Neuron (in vitro differentiated cells): ENCODE results near the gene PERM1.

Experiments used
- H2AFZ ChIP-seq: one replicate; pipeline ENCODE4 v1.6.1; 2013; ENCODE audit warnings: low read depth, mild to moderate bottlenecking, inconsistent platforms, low read length, moderate library complexity
- H3K27me3 ChIP-seq: one replicate; pipeline ENCODE4 v1.6.1; 2013; ENCODE audit warnings: low read length; ENCODE audit not compliant: insufficient read depth
- H3K36me3 ChIP-seq: one replicate; pipeline ENCODE4 v1.6.1; 2013; ENCODE audit warnings: low read length; ENCODE audit not compliant: insufficient read depth
- H3K4me1 ChIP-seq: one replicate; pipeline ENCODE4 v1.6.1; 2013; ENCODE audit warnings: low read length; ENCODE audit not compliant: insufficient read depth
- H3K4me3 ChIP-seq: 2 replicates; pipeline ENCODE4 v1.5.1; 2013; ENCODE audit warnings: mild to moderate bottlenecking, low read length, moderate library complexity
- H3K9me3 ChIP-seq: one replicate; pipeline ENCODE4 v1.6.1; 2013; ENCODE audit warnings: low read length

PERM1 gene

GRCh38 chr1:966135-966703 is 15.7 kb downstream of the PERM1 start, which contains the start of gene PLEKHN1:
PLEKHN1 (plus strand) TSS chr1:966482; CDS start chr1:966532, 50 bp downstream.
- Histone ChIP-seq H3K4me1 (peaks cover 10% of the 10 kb centered on the region), H3K9me3 (no peaks in the 10 kb centered on the region), H3K27me3 (peaks cover 55% of the 10 kb centered on the region), H3K4me3 (peak within 1 kb of the TSS; percentile 44), H2AFZ (peak within 1 kb of the TSS; percentile 75), H3K36me3 (peaks cover 12% of the 10 kb centered on the region)

DNA sequence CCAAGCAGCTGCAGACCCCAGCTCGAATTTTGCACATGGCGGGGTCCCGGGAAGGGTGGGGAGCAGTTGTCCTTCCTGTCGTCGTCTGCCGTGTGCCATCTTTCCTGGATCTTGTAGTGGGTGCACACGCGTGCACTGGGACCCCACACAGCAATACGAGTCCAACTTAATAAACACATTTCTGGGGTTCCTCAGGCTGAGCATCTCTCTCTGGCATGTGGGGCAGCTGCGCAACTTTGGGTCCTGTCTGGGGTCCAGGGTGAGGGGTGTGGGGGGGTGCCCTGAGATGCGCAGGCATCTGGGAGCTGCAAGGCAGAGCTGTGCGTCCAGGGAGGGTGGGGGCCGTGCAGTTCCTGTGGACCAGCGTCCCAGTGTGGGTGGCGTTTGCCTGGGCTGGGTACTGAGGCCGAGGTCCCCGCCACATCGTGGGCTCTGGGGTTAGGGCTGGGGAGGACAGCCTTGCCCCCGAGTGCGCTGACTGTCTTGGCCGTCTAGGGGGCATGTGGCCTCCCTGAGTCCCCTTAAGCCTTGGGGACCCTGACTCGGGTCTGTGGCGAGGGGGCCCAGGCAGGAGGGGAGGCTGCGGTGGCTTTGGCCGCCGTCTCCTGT is 16.3 kb downstream of the PERM1 start:
- Histone ChIP-seq H2AFZ (no peak overlapping the region), H3K4me1 (peaks cover 11% of the 10 kb centered on the region), H3K4me3 (no peak overlapping the region), H3K36me3 (peaks cover 12% of the 10 kb centered on the region), H3K27me3 (peaks cover 50% of the 10 kb centered on the region), H3K9me3 (no peaks in the 10 kb centered on the region)

GRCh38 chr1:964691-965525 is 17.0 kb downstream of the PERM1 start:
- H3K4me1 ChIP-seq: peaks cover 11% of the 10 kb centered on the region
- H3K4me3 ChIP-seq: no peak overlapping the region
- H3K36me3 ChIP-seq: peaks cover 12% of the 10 kb centered on the region
- no peaks in the 10 kb centered on the region for H3K9me3 ChIP-seq
- peaks cover 43% of the 10 kb centered on the region for H3K27me3 ChIP-seq
- H2AFZ ChIP-seq: no peak overlapping the region

- peaks cover 33% of the 10 kb centered on the region for H3K27me3 ChIP-seq
- H3K4me1 ChIP-seq: peaks cover 13% of the 10 kb centered on the region
- no peaks in the 10 kb centered on the region for H3K9me3 ChIP-seq
- no peak overlapping the region for H3K4me3 ChIP-seq
- H3K36me3 ChIP-seq: peaks cover 12% of the 10 kb centered on the region
- H2AFZ ChIP-seq: no peak overlapping the region
Measured at GRCh38 chr1:963746-964525, 18.0 kb downstream of the PERM1 start.

DNA sequence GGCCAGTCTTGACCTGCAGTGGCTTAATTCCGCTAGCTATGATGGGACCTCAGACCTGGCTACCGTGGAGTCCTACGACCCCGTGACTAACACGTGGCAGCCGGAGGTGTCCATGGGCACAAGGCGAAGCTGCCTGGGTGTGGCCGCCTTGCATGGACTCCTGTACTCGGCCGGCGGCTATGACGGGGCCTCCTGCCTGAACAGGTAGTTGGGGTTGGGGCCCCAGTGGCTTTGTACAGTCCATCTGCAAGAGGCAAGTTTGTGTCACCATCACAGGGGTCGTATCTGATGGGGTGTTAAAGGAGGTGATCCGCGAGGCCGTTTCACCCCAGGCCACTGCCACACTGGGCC is 18.6 kb downstream of the PERM1 start:
- no peaks in the 10 kb centered on the region for H3K9me3 ChIP-seq
- peaks cover 27% of the 10 kb centered on the region for H3K27me3 ChIP-seq
- no peak overlapping the region for H3K4me3 ChIP-seq
- no peak overlapping the region for H2AFZ ChIP-seq
- H3K36me3 ChIP-seq: peaks cover 12% of the 10 kb centered on the region
- peaks cover 15% of the 10 kb centered on the region for H3K4me1 ChIP-seq

- Histone ChIP-seq H3K4me3 (no peak overlapping the region), H3K9me3 (no peaks in the 10 kb centered on the region), H3K4me1 (peaks cover 18% of the 10 kb centered on the region), H2AFZ (no peak overlapping the region), H3K36me3 (peaks cover 12% of the 10 kb centered on the region), H3K27me3 (peaks cover 20% of the 10 kb centered on the region)
Measured at GRCh38 chr1:962381-963300, 19.3 kb downstream of the PERM1 start.

DNA sequence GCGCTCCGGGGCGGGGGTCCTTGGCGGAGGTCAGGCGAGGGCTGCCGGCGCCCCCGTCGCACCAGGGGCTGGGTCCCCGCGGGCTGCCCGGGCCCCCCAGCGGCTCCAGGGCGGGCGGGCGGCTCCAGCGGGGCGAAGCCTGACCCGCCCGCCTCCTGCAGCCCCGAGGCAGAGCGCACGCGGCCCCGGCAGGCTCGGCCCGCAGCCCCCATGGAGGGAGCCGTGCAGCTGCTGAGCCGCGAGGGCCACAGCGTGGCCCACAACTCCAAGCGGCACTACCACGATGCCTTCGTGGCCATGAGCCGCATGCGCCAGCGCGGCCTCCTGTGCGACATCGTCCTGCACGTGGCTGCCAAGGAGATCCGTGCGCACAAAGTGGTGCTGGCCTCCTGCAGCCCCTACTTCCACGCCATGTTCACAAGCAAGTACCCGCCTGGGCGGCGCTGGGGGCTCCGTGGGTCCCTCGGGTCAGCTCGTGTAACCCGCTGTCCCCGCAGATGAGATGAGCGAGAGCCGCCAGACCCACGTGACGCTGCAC is 20.7 kb downstream of the PERM1 start:
- Histone ChIP-seq H3K4me1 (peaks cover 17% of the 10 kb centered on the region), H3K27me3 (peaks cover 6% of the 10 kb centered on the region), H2AFZ (no peak overlapping the region), H3K4me3 (peak overlapping the region; percentile 67), H3K9me3 (no peaks in the 10 kb centered on the region), H3K36me3 (peaks cover 20% of the 10 kb centered on the region)

DNA sequence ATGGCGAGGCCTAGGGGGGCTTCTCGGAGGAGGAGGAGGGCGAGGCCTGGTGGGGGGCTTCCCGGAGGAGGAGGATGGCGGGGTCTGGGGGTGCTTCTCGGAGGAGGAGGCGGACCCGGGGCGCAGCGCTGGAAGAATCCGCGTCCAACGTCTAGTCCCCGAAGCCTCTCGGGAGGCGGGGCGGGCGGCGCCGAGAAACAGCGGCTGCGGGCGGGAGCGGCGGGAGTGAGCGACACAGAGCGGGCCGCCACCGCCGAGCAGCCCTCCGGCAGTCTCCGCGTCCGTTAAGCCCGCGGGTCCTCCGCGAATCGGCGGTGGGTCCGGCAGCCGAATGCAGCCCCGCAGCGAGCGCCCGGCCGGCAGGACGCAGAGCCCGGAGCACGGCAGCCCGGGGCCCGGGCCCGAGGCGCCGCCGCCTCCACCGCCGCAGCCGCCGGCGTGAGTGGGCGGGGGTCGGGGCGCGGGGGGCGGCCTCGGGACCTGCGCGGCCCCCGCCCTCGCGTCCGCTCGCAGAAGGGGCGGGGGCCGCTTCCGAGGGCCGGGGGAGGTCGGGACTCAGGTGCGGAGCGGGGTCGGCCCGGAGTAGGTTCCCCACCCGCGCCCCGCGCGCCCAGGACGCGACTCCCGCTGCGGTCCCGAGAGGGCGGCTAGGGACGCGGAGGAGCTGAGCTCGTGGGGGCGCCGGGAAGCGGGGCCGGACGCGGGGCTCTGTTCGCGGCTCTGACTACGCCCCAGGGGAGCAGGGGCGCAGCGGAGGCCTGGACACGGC is 21.3 kb downstream of the PERM1 start, which contains the start of gene KLHL17:
Gene KLHL17, plus strand, starts transcription at position 222 of the 769 bp plus-strand sequence. Its CDS starts 110 bp downstream, at position 332.
- H3K36me3 ChIP-seq: peaks cover 26% of the 10 kb centered on the region
- H2AFZ ChIP-seq: peak within 1 kb of the TSS; percentile 54
- no peaks in the 10 kb centered on the region for H3K9me3 ChIP-seq
- peak within 1 kb of the TSS; percentile 67 for H3K4me3 ChIP-seq
- H3K27me3 ChIP-seq: no peaks in the 10 kb centered on the region
- H3K4me1 ChIP-seq: peaks cover 17% of the 10 kb centered on the region

DNA sequence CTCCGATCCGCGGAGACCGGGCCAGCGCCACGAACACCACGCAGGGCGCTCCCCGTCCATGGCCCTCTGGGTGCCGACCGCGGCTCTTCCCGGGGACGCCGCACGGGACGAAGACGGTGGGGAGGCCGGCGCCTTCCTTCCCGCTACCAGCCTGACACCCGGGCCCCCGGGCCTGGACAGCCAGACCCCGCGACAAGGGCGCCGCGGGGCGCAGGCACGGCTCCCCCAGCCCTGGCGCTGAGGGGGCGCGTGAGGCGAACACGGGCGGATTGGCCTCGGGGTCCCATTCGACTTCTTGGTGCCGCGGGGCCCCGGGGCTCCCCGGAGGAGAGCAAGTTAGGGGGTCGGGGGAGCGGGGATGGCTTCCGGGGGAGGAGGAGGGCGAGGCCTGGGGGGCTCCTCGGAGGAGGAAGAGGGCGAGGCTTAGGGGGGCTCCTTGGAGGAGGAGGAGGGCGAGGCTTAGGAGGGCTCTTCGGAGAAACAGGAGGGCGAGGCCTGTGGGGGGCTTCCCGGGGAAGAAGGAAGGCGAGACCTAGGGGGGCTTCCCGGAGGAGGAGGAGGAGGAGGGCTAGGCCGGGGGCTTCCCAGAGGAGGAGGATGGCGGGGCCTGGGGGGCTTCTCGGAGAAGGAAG is 22.0 kb downstream of the PERM1 start:
- Histone ChIP-seq H3K27me3 (no peaks in the 10 kb centered on the region), H3K36me3 (peaks cover 31% of the 10 kb centered on the region), H3K4me1 (peaks cover 17% of the 10 kb centered on the region), H3K9me3 (no peaks in the 10 kb centered on the region), H2AFZ (peak overlapping the region; percentile 54), H3K4me3 (peak overlapping the region; percentile 67)

GRCh38 chr1:958823-959730 is 22.8 kb downstream of the PERM1 start, which contains the start of gene NOC2L:
NOC2L (minus strand) TSS chr1:959256; CDS start chr1:959240, 16 bp downstream.
- H3K36me3 ChIP-seq: peaks cover 37% of the 10 kb centered on the region
- H3K4me3 ChIP-seq: peak within 1 kb of the TSS; percentile 67
- H3K9me3 ChIP-seq: no peaks in the 10 kb centered on the region
- no peaks in the 10 kb centered on the region for H3K27me3 ChIP-seq
- H3K4me1 ChIP-seq: peaks cover 17% of the 10 kb centered on the region
- H2AFZ ChIP-seq: peak within 1 kb of the TSS; percentile 54
